Kasumi-1 (cell line): ENCODE data around the gene RNF175.

Source experiments
- DNase-seq, 2 experiments: peaks; one replicate each; lab custom pipeline; 2025; lab: John Stamatoyannopoulos, UW

Gene RNF175

GRCh38 chr4:153785910-153786721, 26.3 kb upstream of the RNF175 start:
- peak; percentile 54 to 75 for DNase-seq

GRCh38 chr4:153784166-153784699, 24.4 kb upstream of the RNF175 start:
- DNase-seq = no peak

- no peak for DNase-seq
These were observed 22.8 kb upstream of the RNF175 start for GRCh38 chr4:153782581-153782980.

GRCh38 chr4:153781717-153782416, 22.0 kb upstream of the RNF175 start:
- DNase-seq = peak; percentile 52 to 58

- DNase-seq = no peak
These were observed 21.5 kb upstream of the RNF175 start for GRCh38 chr4:153781280-153781679.

GRCh38 chr4:153780876-153781275, 21.1 kb upstream of the RNF175 start:
- DNase-seq = no peak

- no peak for DNase-seq
These were observed 20.4 kb upstream of the RNF175 start for GRCh38 chr4:153780221-153780620.

GRCh38 chr4:153778383-153778782, 18.6 kb upstream of the RNF175 start:
- DNase-seq = no peak

- DNase-seq = no peak
These were observed 17.6 kb upstream of the RNF175 start for GRCh38 chr4:153777421-153777820.

- no peak for DNase-seq
These were observed 16.8 kb upstream of the RNF175 start for GRCh38 chr4:153776601-153777000.

- DNase-seq = peak; percentile 55 to 58
These were observed 13.4 kb upstream of the RNF175 start for GRCh38 chr4:153773236-153773690.

GRCh38 chr4:153771046-153771445, 11.2 kb upstream of the RNF175 start:
- DNase-seq = peak; percentile 46 to 52

- DNase-seq = no peak
These were observed 6.9 kb upstream of the RNF175 start for GRCh38 chr4:153766758-153767157.

- no peak for DNase-seq
These were observed 6.1 kb upstream of the RNF175 start for GRCh38 chr4:153765894-153766293.

- peak in 1 of 2 experiments; percentile 19 for DNase-seq
These were observed 5.0 kb upstream of the RNF175 start for GRCh38 chr4:153764601-153765368.

GRCh38 chr4:153763404-153763803, 3.6 kb upstream of the RNF175 start:
- DNase-seq = peak; percentile 44 to 48

- DNase-seq = no peak
These were observed 977 bp downstream of the RNF175 start for GRCh38 chr4:153758688-153759406.

GRCh38 chr4:153758136-153758535, 1.7 kb downstream of the RNF175 start:
- DNase-seq = no peak

- peak; percentile 81 to 83 for DNase-seq
These were observed 2.4 kb downstream of the RNF175 start for GRCh38 chr4:153757407-153757806.

GRCh38 chr4:153755186-153755585, 4.6 kb downstream of the RNF175 start:
- no peak for DNase-seq

GRCh38 chr4:153750197-153750817, 9.5 kb downstream of the RNF175 start:
- DNase-seq = peak; percentile 88 to 93
